NCI-H2029 treated with DMSO at 0.1 percent for 48 hours (cell line): Measurements from ENCODE around the gene KRT83.
"Not testable (repeated sequence)": the region's sequence is repeated elsewhere in the genome, so short reads cannot be mapped to it uniquely, and the experiment has no call there.

Source experiments
- DNase-seq: peaks from one replicate; lab custom pipeline; 2025; lab: John Stamatoyannopoulos, UW

KRT83 gene

GRCh38 chr12:52286857-52287785, 34.1 kb downstream of the KRT83 start:
- not testable (repeated sequence) for DNase-seq

- no peak for DNase-seq
Measured at GRCh38 chr12:52285851-52286530, 35.2 kb downstream of the KRT83 start.

- no peak for DNase-seq
Measured at GRCh38 chr12:52285172-52285745, 35.9 kb downstream of the KRT83 start.

GRCh38 chr12:52284562-52285171, 36.5 kb downstream of the KRT83 start:
- DNase-seq = no peak

GRCh38 chr12:52280796-52281560, 40.2 kb downstream of the KRT83 start:
- DNase-seq = no peak

- peak; percentile 14 for DNase-seq
Measured at GRCh38 chr12:52280319-52280795, 40.8 kb downstream of the KRT83 start.

GRCh38 chr12:52279422-52280318, 41.5 kb downstream of the KRT83 start:
- DNase-seq = no peak

GRCh38 chr12:52278575-52279421, 42.4 kb downstream of the KRT83 start:
- DNase-seq = no peak

- no peak for DNase-seq
Measured at GRCh38 chr12:52277486-52278245, 43.5 kb downstream of the KRT83 start.

- no peak for DNase-seq
Measured at GRCh38 chr12:52275686-52276085, 45.5 kb downstream of the KRT83 start.

GRCh38 chr12:52274521-52275120, 46.6 kb downstream of the KRT83 start, which contains the start of gene KRT86:
Gene KRT86 (plus strand): TSS chr12:52274645. CDS start chr12:52301917, 27,272 bp downstream.
- no peak for DNase-seq

- DNase-seq = no peak
Measured at GRCh38 chr12:52271158-52271557, 50.0 kb downstream of the KRT83 start.

GRCh38 chr12:52270541-52271070, 50.6 kb downstream of the KRT83 start:
- no peak for DNase-seq

- DNase-seq = no peak
Measured at GRCh38 chr12:52268212-52268611, 53.0 kb downstream of the KRT83 start.

- DNase-seq = no peak
Measured at GRCh38 chr12:52267699-52268098, 53.5 kb downstream of the KRT83 start.

- DNase-seq = no peak
Measured at GRCh38 chr12:52267266-52267665, 53.9 kb downstream of the KRT83 start.

GRCh38 chr12:52266514-52266913, 54.7 kb downstream of the KRT83 start:
- peak; percentile 66 for DNase-seq

GRCh38 chr12:52264435-52264825, 56.8 kb downstream of the KRT83 start:
- DNase-seq = no peak
